Neuronal stem cell (in vitro differentiated cells): ENCODE data around the gene ADCY7.
A peak's percentile ranks its signal among the peaks of the same experiment; 100 is the strongest.

Experiments used
- DNase-seq: peaks from one replicate; pipeline ENCODE4 v3.0.0-alpha.2; 2013; ENCODE audit warnings: low spot score
- H2AFZ ChIP-seq: one replicate; pipeline ENCODE4 v1.6.1; 2013; ENCODE audit warnings: mild to moderate bottlenecking, low read length, inconsistent platforms
- H2AK5ac ChIP-seq: 2 replicates; pipeline ENCODE4 v1.6.1; 2013; ENCODE audit warnings: low read depth, mild to moderate bottlenecking, inconsistent platforms, low read length, moderate library complexity, mixed read lengths
- H2BK120ac ChIP-seq: 2 replicates; pipeline ENCODE4 v1.6.1; 2013; ENCODE audit warnings: low read depth, mild to moderate bottlenecking, inconsistent platforms, low read length, moderate library complexity, mixed read lengths
- H2BK12ac ChIP-seq: one replicate; pipeline ENCODE4 v1.6.1; 2013; ENCODE audit warnings: low read length, inconsistent platforms
- H2BK15ac ChIP-seq: 2 replicates; pipeline ENCODE4 v1.6.1; 2013; ENCODE audit warnings: mild to moderate bottlenecking, low read length, inconsistent platforms, mixed read lengths
- H2BK5ac ChIP-seq: one replicate; pipeline ENCODE4 v1.6.1; 2013; ENCODE audit warnings: inconsistent platforms, mild to moderate bottlenecking, low read length, moderate library complexity
- H3K14ac ChIP-seq: one replicate; pipeline ENCODE4 v1.6.1; 2013; ENCODE audit warnings: low read length, inconsistent platforms
- H3K18ac ChIP-seq: 2 replicates; pipeline ENCODE4 v1.6.1; 2013; ENCODE audit warnings: low read length, inconsistent platforms
- H3K23ac ChIP-seq: 2 replicates; pipeline ENCODE4 v1.6.1; 2013; ENCODE audit warnings: low read depth, mild to moderate bottlenecking, mixed read lengths, low read length, inconsistent platforms; ENCODE audit not compliant: poor library complexity
- H3K27ac ChIP-seq: replicated peaks from 3 replicates; pipeline ENCODE4 v1.5.1; 2013; ENCODE audit warnings: low read length, inconsistent platforms
- H3K27me3 ChIP-seq, 3 experiments: 2 replicates each; pipeline ENCODE4 v1.6.1; 2013; ENCODE audit warnings: low read length in 3 of 3, mild to moderate bottlenecking in 2 of 3, inconsistent platforms in 1 of 3, low read depth in 1 of 3, mixed read lengths in 1 of 3, moderate library complexity in 1 of 3; ENCODE audit not compliant: control insufficient read depth in 3 of 3, insufficient read depth in 3 of 3
- H3K36me3 ChIP-seq, 2 donors: replicated peaks in 1 of 2; 2 replicates each; pipeline ENCODE4 v1.6.1; 2013; ENCODE audit warnings: low read length in 2 of 2; ENCODE audit not compliant: control insufficient read depth in 2 of 2, insufficient read depth in 2 of 2
- H3K4ac ChIP-seq: 2 replicates; pipeline ENCODE4 v1.6.1; 2013; ENCODE audit warnings: inconsistent platforms, mild to moderate bottlenecking, low read length, moderate library complexity
- H3K4me1 ChIP-seq, 2 donors: 1 replicate in 1 of 2; 2 replicates in 1 of 2; pipeline ENCODE4 v1.6.1; 2013; ENCODE audit warnings: low read length in 2 of 2, low read depth in 1 of 2; ENCODE audit not compliant: control insufficient read depth in 2 of 2, insufficient read depth in 1 of 2
- H3K4me2 ChIP-seq: one replicate; pipeline ENCODE4 v1.6.1; 2013; ENCODE audit warnings: mild to moderate bottlenecking, low read length, inconsistent platforms; ENCODE audit not compliant: insufficient read depth, poor library complexity, severe bottlenecking
- H3K4me3 ChIP-seq, 2 donors: 2 replicates each; pipeline ENCODE4 v1.5.1; 2013; ENCODE audit warnings: low read length in 2 of 2, mild to moderate bottlenecking in 2 of 2, inconsistent platforms in 1 of 2, moderate library complexity in 1 of 2
- H3K79me1 ChIP-seq: one replicate; pipeline ENCODE4 v1.6.1; 2013; ENCODE audit warnings: low read depth, mild to moderate bottlenecking, inconsistent platforms, low read length, moderate library complexity
- H3K9ac ChIP-seq: one replicate; pipeline ENCODE4 v1.6.1; 2013; ENCODE audit warnings: mild to moderate bottlenecking, low read depth, low read length, inconsistent platforms; ENCODE audit not compliant: poor library complexity
- H3K9me3 ChIP-seq, 2 donors: replicated peaks in 1 of 2; 2 replicates each; pipeline versions ENCODE3 to v1.6.1; 2013; ENCODE audit warnings: low read length in 2 of 2, mild to moderate bottlenecking in 2 of 2, inconsistent platforms in 1 of 2, low read depth in 1 of 2, mixed read lengths in 1 of 2, moderate library complexity in 1 of 2; ENCODE audit not compliant: control insufficient read depth in 2 of 2, insufficient read depth in 1 of 2
- H4K8ac ChIP-seq: one replicate; pipeline ENCODE4 v1.6.1; 2013; ENCODE audit warnings: low read depth, mild to moderate bottlenecking, inconsistent platforms, low read length, moderate library complexity
- H4K91ac ChIP-seq: one replicate; pipeline ENCODE4 v1.6.1; 2013; ENCODE audit warnings: low read length, low read depth, mild to moderate bottlenecking, inconsistent platforms; ENCODE audit not compliant: poor library complexity
- WGBS, 2 donors: extraction: QIAGEN DNeasy Blood & Tissue Kit; methylation state at CpG; one replicate each; pipeline ENCODE4 v1.1.7; 2013; ENCODE audit warnings: missing lambda C conversion rate in 2 of 2, mixed read lengths in 1 of 2; ENCODE audit not compliant: insufficient read length in 2 of 2, insufficient replicate concordance in 1 of 2; ENCODE audit errors: extremely low coverage in 2 of 2; 5-methylcytosine and 5-hydroxymethylcytosine counted together

ADCY7 gene

DNA sequence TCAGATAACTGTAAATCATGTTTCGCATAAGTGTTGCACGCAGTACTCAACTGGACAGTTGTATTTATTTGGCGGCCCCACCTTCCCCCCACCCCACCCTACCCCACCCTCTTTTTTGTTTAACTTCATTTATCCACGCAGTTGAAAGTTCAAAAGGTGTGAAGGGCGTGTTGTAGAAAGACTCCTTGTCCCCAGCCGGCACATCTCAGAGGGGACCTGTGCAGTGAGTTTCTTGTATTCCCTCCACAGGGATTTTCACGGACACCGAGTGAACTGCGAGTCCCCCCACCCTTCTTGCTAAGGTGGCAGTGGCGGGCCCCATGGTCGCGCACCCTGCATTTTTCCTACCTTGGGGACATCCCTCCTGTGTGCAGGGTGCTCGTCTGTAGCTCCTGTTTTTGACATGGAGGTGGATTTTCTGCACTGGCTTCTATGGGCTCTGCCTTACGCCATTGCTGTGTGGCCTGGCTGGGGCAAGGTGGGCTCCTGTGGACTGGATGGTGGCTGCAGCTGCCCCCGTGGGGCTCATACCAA is 36.2 kb downstream of the ADCY7 start:
- Histone ChIP-seq H3K23ac (peak overlapping the region; percentile 80), H2BK15ac (no peak overlapping the region), H2BK120ac (no peak overlapping the region), H3K4me1 (no peaks in the 10 kb centered on the region), H3K4ac (no peak overlapping the region), H3K27me3 (peaks cover 0 to 4% (median 0%) of the 10 kb centered on the region in 3 experiments), H4K91ac (no peak overlapping the region), H4K8ac (no peak overlapping the region), H3K9me3 (peaks cover 0 to 1% of the 10 kb centered on the region in 2 donors), H3K79me1 (peaks cover 2% of the 10 kb centered on the region), H3K27ac (no peak overlapping the region), H3K4me3 (no peak overlapping the region), H2AFZ (no peak overlapping the region), H3K36me3 (no peaks in the 10 kb centered on the region), H3K14ac (no peak overlapping the region), H2BK12ac (no peak overlapping the region), H2BK5ac (no peak overlapping the region), H3K9ac (no peak overlapping the region), H3K18ac (no peak overlapping the region), H2AK5ac (no peak overlapping the region), H3K4me2 (no peak overlapping the region)
- no peak for DNase-seq
- WGBS, 2 donors = no CpG with 5 or more reads among the region's 15 CpGs

DNA sequence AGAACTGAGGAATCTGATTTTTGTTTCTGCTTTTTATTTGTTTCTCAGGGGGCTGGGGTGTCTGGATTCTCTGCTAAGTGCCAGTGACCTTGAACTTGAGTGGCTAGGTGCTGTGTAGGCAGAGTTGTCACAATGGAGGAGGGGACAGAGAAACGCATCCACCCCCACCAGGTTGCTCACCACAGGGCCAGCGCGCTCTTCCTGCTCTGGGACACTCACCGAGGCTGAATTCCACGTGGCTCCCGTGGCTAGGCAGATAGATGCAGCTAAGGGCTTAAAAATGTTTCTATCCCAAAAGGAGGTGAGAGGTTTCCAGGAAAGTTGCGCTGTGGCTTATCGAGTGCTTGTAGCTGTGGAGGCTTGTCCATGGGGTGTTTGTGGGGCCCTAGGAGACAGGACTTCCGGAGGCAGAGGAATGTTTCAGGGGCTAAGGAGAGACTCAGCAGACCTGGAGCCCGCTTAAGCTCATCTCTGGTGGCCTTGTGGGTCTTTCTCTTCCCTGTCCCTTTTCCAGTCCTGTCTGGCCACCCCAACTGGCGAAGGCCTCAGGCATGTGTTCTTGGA is 36.8 kb downstream of the ADCY7 start:
- no peak for DNase-seq
- no peak overlapping the region for H3K27ac ChIP-seq
- peaks cover 0 to 4% (median 0%) of the 10 kb centered on the region in 3 experiments for H3K27me3 ChIP-seq
- H2BK5ac ChIP-seq = no peak overlapping the region
- no peaks in the 10 kb centered on the region for H3K4me1 ChIP-seq
- H2BK15ac ChIP-seq = no peak overlapping the region
- peaks cover 2% of the 10 kb centered on the region for H3K79me1 ChIP-seq
- no peak overlapping the region for H4K91ac ChIP-seq
- no peak overlapping the region for H2AFZ ChIP-seq
- H2BK12ac ChIP-seq = no peak overlapping the region
- H3K4ac ChIP-seq = no peak overlapping the region
- peaks cover 0 to 1% of the 10 kb centered on the region in 2 donors for H3K9me3 ChIP-seq
- H4K8ac ChIP-seq = no peak overlapping the region
- H3K23ac ChIP-seq = no peak overlapping the region
- no peak overlapping the region for H3K9ac ChIP-seq
- H2BK120ac ChIP-seq = no peak overlapping the region
- no peak overlapping the region for H3K14ac ChIP-seq
- H3K18ac ChIP-seq = no peak overlapping the region
- H3K4me2 ChIP-seq = no peak overlapping the region
- H2AK5ac ChIP-seq = peak overlapping the region; percentile 75
- H3K36me3 ChIP-seq = no peaks in the 10 kb centered on the region
- WGBS, 2 donors = no CpG with 5 or more reads among the region's 11 CpGs
- no peak overlapping the region for H3K4me3 ChIP-seq

DNA sequence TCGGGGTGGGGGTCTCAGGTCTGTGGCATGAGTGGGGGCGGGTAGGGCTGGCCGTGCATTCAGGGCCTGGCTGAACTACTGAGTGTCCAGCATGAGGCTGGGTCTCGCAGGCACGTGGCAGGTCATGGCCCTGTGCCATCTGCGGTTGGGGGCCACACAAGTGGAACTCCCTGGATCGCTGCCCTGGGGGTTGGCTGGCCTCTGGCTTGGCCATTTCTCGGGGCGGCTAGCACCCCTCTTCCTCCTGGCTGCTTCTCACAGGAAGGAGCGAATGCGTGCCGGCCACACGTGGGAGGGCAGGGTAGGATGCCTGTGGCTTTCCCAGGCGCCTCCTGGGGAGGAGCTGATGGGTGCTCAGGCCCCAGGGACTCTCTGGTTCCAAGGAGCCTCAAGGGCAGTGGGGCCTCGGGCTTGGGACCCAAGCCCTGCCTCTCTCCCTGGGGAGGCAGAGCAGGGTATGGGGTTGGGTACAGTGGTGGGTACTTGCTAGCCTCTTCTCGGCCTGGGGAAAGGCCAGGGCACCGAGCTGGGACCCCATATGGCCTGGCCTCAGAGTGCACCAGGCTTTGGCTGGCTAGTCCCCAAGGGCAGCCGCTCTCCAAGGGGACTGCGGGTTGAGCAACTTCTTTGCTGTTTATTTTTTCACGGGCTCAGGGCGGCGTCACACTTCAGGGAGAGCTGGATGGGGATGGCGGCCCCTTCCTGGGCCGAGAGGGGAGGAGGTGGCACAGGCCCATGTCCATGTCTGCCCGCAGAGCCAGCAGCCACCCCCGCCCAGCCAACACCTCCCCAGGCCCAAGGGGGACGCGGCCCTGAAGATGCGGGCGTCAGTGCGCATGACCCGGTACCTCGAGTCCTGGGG is 37.5 kb downstream of the ADCY7 start:
- H3K18ac ChIP-seq = peak overlapping the region; percentile 17
- H3K27ac ChIP-seq = no peak overlapping the region
- H3K4ac ChIP-seq = no peak overlapping the region
- H3K9ac ChIP-seq = no peak overlapping the region
- H2BK120ac ChIP-seq = no peak overlapping the region
- WGBS, 2 donors = no CpG with 5 or more reads among the region's 33 CpGs
- H2BK15ac ChIP-seq = peak overlapping the region; percentile 49
- no peak overlapping the region for H2AFZ ChIP-seq
- H3K27me3 ChIP-seq = peaks cover 0 to 4% (median 0%) of the 10 kb centered on the region in 3 experiments
- no peaks in the 10 kb centered on the region for H3K36me3 ChIP-seq
- peaks cover 2% of the 10 kb centered on the region for H3K79me1 ChIP-seq
- H2BK5ac ChIP-seq = no peak overlapping the region
- H3K9me3 ChIP-seq = peaks cover 0 to 1% of the 10 kb centered on the region in 2 donors
- peak overlapping the region; percentile 79 for H2AK5ac ChIP-seq
- H3K14ac ChIP-seq = peak overlapping the region; percentile 71
- H3K23ac ChIP-seq = peak overlapping the region; percentile 80
- no peaks in the 10 kb centered on the region for H3K4me1 ChIP-seq
- no peak overlapping the region for H3K4me2 ChIP-seq
- no peak overlapping the region for H3K4me3 ChIP-seq
- H4K91ac ChIP-seq = no peak overlapping the region
- no peak overlapping the region for H4K8ac ChIP-seq
- H2BK12ac ChIP-seq = no peak overlapping the region
- DNase-seq = no peak
